Measurements from ENCODE around the gene ZC3H18. TPM values are rescaled to one million over a fixed set of nuclear protein-coding genes. Genes with fewer than 3 reads are reported as not detected.

Gene ZC3H18
- polyA plus RNA-seq, 1 donor from 2014 or later = 12.8 TPM

GRCh38 chr16:88627531-88628411, 57.6 kb downstream of the ZC3H18 start:
- no peak overlapping the region for H3K4me3 ChIP-seq (ENCODE audit: low read length)
- no peaks in the 10 kb centered on the region for H3K36me3 ChIP-seq (ENCODE audit: insufficient read depth, low read length)
- no peaks in the 10 kb centered on the region for H3K27me3 ChIP-seq (ENCODE audit: insufficient read depth, low read depth, low read length)
- no peaks in the 10 kb centered on the region for H4K20me1 ChIP-seq (ENCODE audit: insufficient read depth)
- H3F3A ChIP-seq (ENCODE audit: insufficient read depth, low read length, poor library complexity, severe bottlenecking) = no peaks in the 10 kb centered on the region
- no peak for TF ChIP-seq EP300 (conservative IDR thresholded peaks at IDR 0.05; ENCODE audit: poor library complexity, severe bottlenecking)
- TF ChIP-seq SMC3 (conservative IDR thresholded peaks at IDR 0.05; ENCODE audit: poor library complexity) = no peak
- no peak for TF ChIP-seq RAD21 (conservative IDR thresholded peaks at IDR 0.05)
- no peak for TF ChIP-seq MXI1 (conservative IDR thresholded peaks at IDR 0.05; ENCODE audit: poor library complexity, severe bottlenecking)
- TF ChIP-seq REST (IDR thresholded peaks at IDR 0.05; ENCODE audit: borderline replicate concordance) = no peak
- TF ChIP-seq EZH2 (IDR thresholded peaks at IDR 0.05; ENCODE audit: borderline replicate concordance, insufficient read depth, low read length, poor library complexity, severe bottlenecking) = no peak
- no peak for TF ChIP-seq CTCF (IDR thresholded peaks at IDR 0.05; ENCODE audit: poor library complexity, severe bottlenecking)
- TF ChIP-seq TAF1 (IDR thresholded peaks at IDR 0.05; ENCODE audit: low read depth) = no peak
- no peak for TF ChIP-seq POLR2AphosphoS5 (IDR thresholded peaks at IDR 0.05)
- H3K9me2 ChIP-seq (ENCODE audit: insufficient read depth, low read length) = no peaks in the 10 kb centered on the region
- no peak overlapping the region for H3K4me2 ChIP-seq (ENCODE audit: low read length)
- H3K9me3 ChIP-seq (ENCODE audit: low read length) = no peaks in the 10 kb centered on the region
- no peak overlapping the region for H3K9ac ChIP-seq (ENCODE audit: low read length)
- no peaks in the 10 kb centered on the region for H3K79me2 ChIP-seq (replicated peaks; ENCODE audit: insufficient read depth, low read length)
- H2AFZ ChIP-seq (ENCODE audit: low read depth, low read length) = no peak overlapping the region
- no peak overlapping the region for H3K27ac ChIP-seq (ENCODE audit: low read length)

- H3K4me3 ChIP-seq (ENCODE audit: low read length) = no peak overlapping the region
- no peak overlapping the region for H3K4me2 ChIP-seq (ENCODE audit: low read length)
- TF ChIP-seq EP300 (conservative IDR thresholded peaks at IDR 0.05; ENCODE audit: poor library complexity, severe bottlenecking) (no peak), POLR2AphosphoS5 (IDR thresholded peaks at IDR 0.05) (no peak), MXI1 (conservative IDR thresholded peaks at IDR 0.05; ENCODE audit: poor library complexity, severe bottlenecking) (no peak), CTCF (IDR thresholded peaks at IDR 0.05; ENCODE audit: poor library complexity, severe bottlenecking) (no peak), SMC3 (conservative IDR thresholded peaks at IDR 0.05; ENCODE audit: poor library complexity) (no peak), REST (IDR thresholded peaks at IDR 0.05; ENCODE audit: borderline replicate concordance) (no peak), RAD21 (conservative IDR thresholded peaks at IDR 0.05) (no peak), TAF1 (IDR thresholded peaks at IDR 0.05; ENCODE audit: low read depth) (no peak), EZH2 (IDR thresholded peaks at IDR 0.05; ENCODE audit: borderline replicate concordance, insufficient read depth, low read length, poor library complexity, severe bottlenecking) (no peak)
- no peaks in the 10 kb centered on the region for H3K9me3 ChIP-seq (ENCODE audit: low read length)
- no peaks in the 10 kb centered on the region for H3K27me3 ChIP-seq (ENCODE audit: insufficient read depth, low read depth, low read length)
- H3K36me3 ChIP-seq (ENCODE audit: insufficient read depth, low read length) = no peaks in the 10 kb centered on the region
- H3K27ac ChIP-seq (ENCODE audit: low read length) = no peak overlapping the region
- no peaks in the 10 kb centered on the region for H3K79me2 ChIP-seq (replicated peaks; ENCODE audit: insufficient read depth, low read length)
- no peak overlapping the region for H3K9ac ChIP-seq (ENCODE audit: low read length)
- H3F3A ChIP-seq (ENCODE audit: insufficient read depth, low read length, poor library complexity, severe bottlenecking) = no peaks in the 10 kb centered on the region
- H2AFZ ChIP-seq (ENCODE audit: low read depth, low read length) = no peak overlapping the region
- no peaks in the 10 kb centered on the region for H3K9me2 ChIP-seq (ENCODE audit: insufficient read depth, low read length)
- H4K20me1 ChIP-seq (ENCODE audit: insufficient read depth) = no peaks in the 10 kb centered on the region
Measured at GRCh38 chr16:88628512-88628974, 58.3 kb downstream of the ZC3H18 start.
